Epithelial cell of proximal tubule (primary cell): ENCODE measurements around the gene DCP2. TPM values are rescaled to one million over a fixed set of nuclear protein-coding genes. Genes with fewer than 3 reads are reported as not detected.

ENCODE experiments used
- DNase-seq: peaks from one replicate; pipeline ENCODE4 v3.0.0-alpha.2; 2011; ENCODE audit warnings: low read depth
- H3K4me3 ChIP-seq: 2 replicates; pipeline ENCODE4 v1.5.1; 2011; ENCODE audit warnings: low read depth, mild to moderate bottlenecking, low read length
- total RNA-seq: library from RNA; depleted of rRNA; stranded (reverse); fragments of >200 nt; gene quantifications from 2 replicates; pipeline ENCODE4 v1.2.3, GENCODE V29; 2015
- TF ChIP-seq, protein P1 (sequence below): conservative IDR thresholded peaks from 2 replicates; pipeline ENCODE4 v1.5.1; 2012; ENCODE audit warnings: low read depth, mild to moderate bottlenecking, low read length

Gene DCP2
- total RNA-seq, 1 donor from 2014 or later, result 28.9 TPM

DNA sequence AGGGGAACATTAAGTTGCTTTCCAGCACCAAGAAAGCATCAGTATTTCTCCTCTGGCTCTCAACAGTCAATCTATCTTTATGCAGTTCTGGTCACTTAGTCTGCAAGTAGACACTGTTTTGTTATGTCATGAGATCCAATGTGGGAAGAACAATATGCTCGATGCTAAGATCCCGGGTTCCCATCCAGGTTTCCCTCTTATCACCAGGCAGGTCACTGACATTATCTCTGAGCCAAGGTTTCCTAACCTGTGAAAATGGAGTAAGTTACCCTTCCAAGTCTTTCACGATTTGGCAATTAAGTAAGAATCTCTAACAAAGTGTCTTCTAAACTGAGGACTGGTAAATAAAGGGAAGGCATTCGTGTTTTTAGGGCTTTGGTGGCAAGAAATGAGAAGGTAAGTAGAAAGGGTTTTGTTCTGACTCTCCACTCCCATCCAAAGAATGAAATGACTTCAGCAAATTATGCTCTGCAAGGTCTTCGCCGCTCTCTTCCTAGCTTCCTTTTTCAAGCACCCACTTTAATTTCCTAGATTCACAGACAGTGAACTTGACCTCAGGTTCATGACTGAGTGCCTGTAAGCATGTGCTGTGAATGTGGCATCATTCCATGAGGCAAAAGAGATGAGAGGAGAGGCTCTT lies 86.4 kb downstream of the DCP2 start:
- TF ChIP-seq, protein P1, sequence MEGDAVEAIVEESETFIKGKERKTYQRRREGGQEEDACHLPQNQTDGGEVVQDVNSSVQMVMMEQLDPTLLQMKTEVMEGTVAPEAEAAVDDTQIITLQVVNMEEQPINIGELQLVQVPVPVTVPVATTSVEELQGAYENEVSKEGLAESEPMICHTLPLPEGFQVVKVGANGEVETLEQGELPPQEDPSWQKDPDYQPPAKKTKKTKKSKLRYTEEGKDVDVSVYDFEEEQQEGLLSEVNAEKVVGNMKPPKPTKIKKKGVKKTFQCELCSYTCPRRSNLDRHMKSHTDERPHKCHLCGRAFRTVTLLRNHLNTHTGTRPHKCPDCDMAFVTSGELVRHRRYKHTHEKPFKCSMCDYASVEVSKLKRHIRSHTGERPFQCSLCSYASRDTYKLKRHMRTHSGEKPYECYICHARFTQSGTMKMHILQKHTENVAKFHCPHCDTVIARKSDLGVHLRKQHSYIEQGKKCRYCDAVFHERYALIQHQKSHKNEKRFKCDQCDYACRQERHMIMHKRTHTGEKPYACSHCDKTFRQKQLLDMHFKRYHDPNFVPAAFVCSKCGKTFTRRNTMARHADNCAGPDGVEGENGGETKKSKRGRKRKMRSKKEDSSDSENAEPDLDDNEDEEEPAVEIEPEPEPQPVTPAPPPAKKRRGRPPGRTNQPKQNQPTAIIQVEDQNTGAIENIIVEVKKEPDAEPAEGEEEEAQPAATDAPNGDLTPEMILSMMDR, result no peak
- DNase-seq, result no peak
- H3K4me3 ChIP-seq, result no peak overlapping the region

DNA sequence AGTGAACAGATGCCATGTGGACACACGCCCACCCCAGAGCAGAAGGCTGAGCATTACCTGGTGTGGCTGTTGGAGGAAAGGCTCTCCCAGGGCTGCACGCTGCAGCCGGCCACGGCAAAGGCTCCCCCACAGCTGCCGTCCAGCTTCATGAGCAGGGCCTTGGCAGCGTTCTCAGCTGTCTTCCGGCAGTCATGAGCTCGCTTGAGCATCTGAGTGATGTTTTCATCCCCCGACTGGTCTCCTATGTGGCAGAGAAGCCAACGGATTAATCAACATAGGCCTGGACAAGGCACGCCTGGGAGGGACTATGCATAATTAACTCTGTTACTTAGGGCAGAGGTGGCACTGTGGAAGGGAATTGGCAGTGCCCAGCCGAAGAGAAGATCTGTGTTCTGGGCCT lies 87.3 kb downstream of the DCP2 start:
- no peak for DNase-seq
- no peak overlapping the region for H3K4me3 ChIP-seq
- TF ChIP-seq, protein P1, result no peak

DNA sequence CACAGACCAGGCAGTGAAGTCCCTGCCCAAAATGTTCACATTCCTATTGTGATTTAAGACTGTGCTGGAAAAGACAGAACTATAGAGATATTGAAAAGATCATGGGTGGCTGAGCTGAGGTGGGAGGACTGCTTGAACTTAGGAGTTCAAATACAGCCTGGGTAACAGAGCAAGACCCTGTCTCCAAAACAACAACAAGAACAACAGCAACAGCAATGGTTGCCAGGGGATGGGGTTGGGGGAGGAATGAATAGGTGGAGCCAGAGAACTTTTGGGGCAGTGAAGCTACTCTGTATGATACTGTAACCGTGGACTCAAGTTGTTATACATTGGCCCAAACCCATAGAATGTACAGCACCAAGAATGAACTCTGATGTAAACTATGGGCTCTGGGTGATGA lies 88.2 kb downstream of the DCP2 start:
- no peak overlapping the region for H3K4me3 ChIP-seq
- TF ChIP-seq, protein P1, result no peak
- DNase-seq, result no peak

DNA sequence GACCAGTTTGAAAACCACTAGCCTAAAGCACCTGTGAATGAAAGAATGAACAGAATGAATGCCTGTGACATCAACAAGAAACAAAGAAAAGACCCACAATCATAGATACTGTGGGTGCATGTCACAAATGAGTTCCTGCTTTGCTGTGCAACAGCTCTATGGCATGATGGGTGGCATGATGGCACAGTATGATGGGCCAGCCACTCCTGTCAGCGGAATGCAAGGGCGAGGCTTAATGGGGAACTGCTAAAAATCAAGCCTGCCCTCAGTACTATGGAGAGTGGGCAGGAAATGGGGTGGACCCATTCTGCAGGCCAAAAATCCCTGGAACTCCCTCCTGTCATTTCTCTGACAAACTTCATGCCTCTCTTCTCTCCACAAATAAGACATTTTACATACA lies 89.0 kb downstream of the DCP2 start:
- no peak for DNase-seq
- TF ChIP-seq, protein P1, result no peak
- no peak overlapping the region for H3K4me3 ChIP-seq

DNA sequence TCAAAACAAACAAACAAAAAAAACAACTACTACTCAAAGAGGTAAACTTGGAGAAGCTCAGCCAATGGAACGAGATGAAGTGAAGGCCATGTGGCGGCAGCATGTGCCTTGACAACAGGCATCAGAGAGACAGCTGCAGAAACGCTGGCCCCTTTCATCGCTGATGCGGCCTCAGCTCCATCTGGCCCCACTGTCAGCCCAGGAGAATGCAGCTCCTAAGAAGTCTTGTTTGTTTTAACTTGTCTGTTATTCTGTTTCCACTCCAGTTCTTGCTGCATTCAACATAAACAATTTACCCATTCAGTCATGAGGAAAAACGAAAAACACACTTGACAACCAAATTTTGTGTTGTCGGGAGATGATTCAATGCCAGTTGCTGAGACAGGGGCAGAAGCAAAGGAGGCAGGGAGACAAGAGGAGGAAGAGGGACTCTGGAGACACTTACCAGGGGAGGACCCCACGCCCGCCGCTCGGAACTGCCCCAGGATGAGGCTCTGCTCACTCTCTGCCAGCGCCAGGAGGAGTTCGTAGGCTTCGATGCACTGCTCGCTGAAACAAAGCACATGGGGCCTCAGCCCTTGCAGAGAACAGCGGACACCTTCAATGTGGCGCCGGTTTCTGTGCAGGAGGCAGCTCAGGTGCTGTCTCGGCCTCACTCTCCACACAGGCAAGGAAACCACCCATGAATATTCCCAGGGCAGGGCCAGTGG lies 91.2 kb downstream of the DCP2 start:
- no peak for DNase-seq
- TF ChIP-seq, protein P1, result no peak
- no peak overlapping the region for H3K4me3 ChIP-seq

DNA sequence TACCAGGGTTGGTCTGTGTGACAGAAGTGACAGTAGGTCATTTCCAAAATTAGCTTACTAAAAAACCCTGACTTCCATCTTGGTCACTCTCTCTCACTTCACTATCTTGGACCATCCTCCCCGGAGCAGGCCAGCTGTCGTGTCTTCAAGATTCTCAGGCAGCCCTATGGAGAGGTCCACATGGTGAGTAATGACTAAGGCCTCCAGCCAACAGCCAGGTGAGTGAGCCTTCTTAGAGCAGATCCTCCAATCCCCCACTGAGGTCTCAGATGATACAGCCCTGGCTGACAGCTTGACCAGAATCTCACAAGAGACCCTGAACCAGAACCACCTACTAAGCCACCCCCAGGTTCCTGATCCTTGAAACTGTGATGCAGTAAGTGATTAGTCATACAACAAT lies 92.0 kb downstream of the DCP2 start:
- no peak overlapping the region for H3K4me3 ChIP-seq
- no peak for DNase-seq
- TF ChIP-seq, protein P1, result no peak

Other genes with a start within 250 kb of the DCP2 start
- gene APC, start 238.9 kb upstream of the DCP2 start, total RNA-seq, result 15.2 and 24.0 TPM in 2 replicates
- gene SRP19, start 115.5 kb upstream of the DCP2 start, total RNA-seq, result 75.1 and 79.3 TPM in 2 replicates
- gene REEP5, start 54.6 kb upstream of the DCP2 start, total RNA-seq, result 64.0 and 65.3 TPM in 2 replicates